Coronary artery (tissue), 2 donors: ENCODE data around the gene TWF1.

ENCODE experiments used
- DNase-seq: peaks from one replicate; pipeline ENCODE4 v3.0.0-alpha.2; 2017; ENCODE audit warnings: low spot score
- H3K27ac ChIP-seq, 2 donors: fragments of 200-600 bp; sonication (generic); one replicate each; pipeline ENCODE4 v1.5.1; 2016 to 2019
- H3K4me3 ChIP-seq: fragments of 200-600 bp; sonication (generic); 2 replicates; pipeline ENCODE4 v1.5.1; 2016; ENCODE audit warnings: mild to moderate bottlenecking, moderate library complexity
- CTCF ChIP-seq: fragments of 200-600 bp; sonication (generic); IDR thresholded peaks from one replicate; pipeline ENCODE4 v1.5.1; 2019; ENCODE audit warnings: antibody characterized with exemption

The TWF1 gene

DNA sequence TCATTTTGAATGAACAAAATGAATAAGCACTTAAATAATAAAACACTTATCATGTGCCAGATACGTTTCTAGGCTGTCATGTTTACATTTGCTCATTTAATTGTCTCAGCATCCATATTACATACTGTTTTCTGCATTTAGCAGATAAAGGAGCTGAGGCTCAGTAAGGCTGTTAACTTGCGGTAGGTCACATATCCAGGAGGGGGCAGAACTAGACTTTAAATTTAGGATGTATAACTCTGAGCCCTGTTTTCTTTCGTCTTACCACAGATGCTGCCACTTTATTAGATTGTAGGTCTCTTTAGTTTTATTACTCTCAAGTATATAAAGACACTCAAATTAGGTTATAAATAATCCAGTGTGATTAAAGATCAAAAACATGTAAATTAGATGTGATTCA lies 29.6 kb downstream of the TWF1 start:
- DNase-seq = no peak
- H3K27ac ChIP-seq = no peak overlapping the region

DNA sequence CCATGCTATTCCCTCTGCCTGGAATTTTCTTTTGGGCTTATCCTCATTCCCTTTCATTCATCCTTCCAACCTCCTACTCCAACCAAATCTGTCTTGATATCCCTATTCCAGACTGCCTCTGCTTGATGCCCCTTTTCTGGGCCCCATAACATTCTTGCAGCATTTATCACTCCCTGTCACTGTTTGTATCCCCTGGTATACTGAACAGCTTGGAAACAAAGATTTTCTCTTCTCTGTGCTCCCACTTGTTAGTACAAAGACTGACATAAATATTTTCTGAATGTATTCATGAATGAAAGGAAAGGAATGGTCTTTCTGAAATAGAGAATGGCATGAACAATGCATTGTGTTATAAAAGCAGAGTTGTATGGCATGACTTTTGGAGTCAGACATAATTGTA lies 39.8 kb downstream of the TWF1 start:
- no peak for TF ChIP-seq CTCF
- H3K4me3 ChIP-seq = no peak overlapping the region
- DNase-seq = no peak
- H3K27ac ChIP-seq = no peak overlapping the region

More for the DNA sequence above, 29.6 kb downstream of the TWF1 start:
- no peak overlapping the region for H3K4me3 ChIP-seq
- no peak for TF ChIP-seq CTCF

DNA sequence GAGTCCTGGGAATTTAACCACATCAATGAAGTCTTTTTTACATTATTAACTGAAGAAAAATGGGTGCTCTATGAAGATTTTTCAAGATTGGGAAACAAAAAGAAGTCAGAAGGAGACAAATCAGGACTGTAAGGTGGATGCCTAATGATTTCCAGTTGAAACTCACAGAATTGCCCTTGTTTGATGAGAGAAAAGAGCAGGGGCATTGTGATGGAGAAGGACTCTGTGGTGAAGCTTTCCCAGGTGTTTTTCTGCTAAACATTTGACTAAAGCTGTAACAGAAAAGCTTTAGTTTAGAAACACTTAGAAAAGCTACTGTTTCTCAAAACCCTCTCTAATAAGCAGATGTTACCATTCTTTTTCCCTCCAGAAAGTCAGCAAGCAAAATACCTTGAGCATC lies 41.6 kb downstream of the TWF1 start:
- H3K27ac ChIP-seq = no peak overlapping the region
- no peak for TF ChIP-seq CTCF
- DNase-seq = no peak
- H3K4me3 ChIP-seq = no peak overlapping the region

DNA sequence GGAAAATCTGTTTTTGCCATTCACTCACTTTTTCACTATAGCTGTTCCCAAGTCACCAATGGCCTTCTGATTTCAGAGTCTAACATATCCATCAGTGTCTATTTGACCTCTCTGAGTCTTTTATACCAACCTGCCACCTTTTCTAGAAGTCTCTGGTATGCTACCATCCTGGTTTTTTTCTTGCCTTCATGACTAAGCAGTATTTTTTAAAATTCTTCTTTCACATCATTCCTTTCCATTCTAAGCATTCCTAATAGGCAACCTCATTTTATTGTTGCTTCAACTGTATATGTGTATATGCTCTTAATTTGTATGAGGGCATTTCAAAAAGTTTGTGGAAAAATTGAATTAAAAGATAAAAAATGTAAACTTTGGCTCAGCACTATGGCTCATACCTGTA lies 42.3 kb downstream of the TWF1 start:
- TF ChIP-seq CTCF = no peak
- Histone ChIP-seq H3K4me3 (no peak overlapping the region), H3K27ac (no peak overlapping the region)
- no peak for DNase-seq

GRCh38 chr12:43762596-43762995 lies 43.5 kb downstream of the TWF1 start:
- Histone ChIP-seq H3K4me3 (no peak overlapping the region), H3K27ac (no peak overlapping the region)
- TF ChIP-seq CTCF = no peak
- DNase-seq = no peak

GRCh38 chr12:43761500-43761899 lies 44.6 kb downstream of the TWF1 start:
- DNase-seq = no peak
- Histone ChIP-seq H3K27ac (no peak overlapping the region), H3K4me3 (no peak overlapping the region)
- no peak for TF ChIP-seq CTCF

- Histone ChIP-seq H3K27ac (no peak overlapping the region), H3K4me3 (peak overlapping the region; percentile 81)
- DNase-seq = no peak
- TF ChIP-seq CTCF = no peak
Observed at GRCh38 chr12:43760396-43760795, 45.7 kb downstream of the TWF1 start.
